LNCAP (cell line): ENCODE measurements around the gene SYNJ2.

Experiments used
- TF ChIP-seq, protein P1 (sequence below): fragments of 450-650 bp; IDR thresholded peaks from 2 replicates; pipeline ENCODE4 v1.5.1; 2017; ENCODE audit warnings: mild to moderate bottlenecking

The SYNJ2 gene

DNA sequence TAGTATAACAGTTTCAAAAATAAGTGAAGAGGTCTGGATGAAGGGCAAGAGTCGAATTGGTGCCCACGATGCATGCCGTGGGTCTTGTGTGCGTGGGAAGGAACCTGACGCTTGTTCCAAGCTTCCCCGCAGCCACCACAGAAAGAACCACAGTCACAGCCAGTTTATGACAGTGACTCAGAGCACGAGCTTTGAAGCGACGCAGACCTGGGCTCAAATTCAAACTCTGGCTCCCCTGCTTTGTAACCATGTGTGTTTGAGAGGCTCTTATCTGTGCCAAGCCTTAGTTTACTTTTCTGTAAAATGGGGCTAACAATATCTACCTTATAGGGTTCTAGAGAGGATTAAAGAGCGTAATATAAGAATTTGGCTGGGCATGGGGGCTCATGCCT lies 65.5 kb downstream of the SYNJ2 start:
- TF ChIP-seq, protein P1, sequence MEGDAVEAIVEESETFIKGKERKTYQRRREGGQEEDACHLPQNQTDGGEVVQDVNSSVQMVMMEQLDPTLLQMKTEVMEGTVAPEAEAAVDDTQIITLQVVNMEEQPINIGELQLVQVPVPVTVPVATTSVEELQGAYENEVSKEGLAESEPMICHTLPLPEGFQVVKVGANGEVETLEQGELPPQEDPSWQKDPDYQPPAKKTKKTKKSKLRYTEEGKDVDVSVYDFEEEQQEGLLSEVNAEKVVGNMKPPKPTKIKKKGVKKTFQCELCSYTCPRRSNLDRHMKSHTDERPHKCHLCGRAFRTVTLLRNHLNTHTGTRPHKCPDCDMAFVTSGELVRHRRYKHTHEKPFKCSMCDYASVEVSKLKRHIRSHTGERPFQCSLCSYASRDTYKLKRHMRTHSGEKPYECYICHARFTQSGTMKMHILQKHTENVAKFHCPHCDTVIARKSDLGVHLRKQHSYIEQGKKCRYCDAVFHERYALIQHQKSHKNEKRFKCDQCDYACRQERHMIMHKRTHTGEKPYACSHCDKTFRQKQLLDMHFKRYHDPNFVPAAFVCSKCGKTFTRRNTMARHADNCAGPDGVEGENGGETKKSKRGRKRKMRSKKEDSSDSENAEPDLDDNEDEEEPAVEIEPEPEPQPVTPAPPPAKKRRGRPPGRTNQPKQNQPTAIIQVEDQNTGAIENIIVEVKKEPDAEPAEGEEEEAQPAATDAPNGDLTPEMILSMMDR, result no peak

- TF ChIP-seq, protein P1, result no peak
Measured at GRCh38 chr6:158047563-158048323, 66.1 kb downstream of the SYNJ2 start.

DNA sequence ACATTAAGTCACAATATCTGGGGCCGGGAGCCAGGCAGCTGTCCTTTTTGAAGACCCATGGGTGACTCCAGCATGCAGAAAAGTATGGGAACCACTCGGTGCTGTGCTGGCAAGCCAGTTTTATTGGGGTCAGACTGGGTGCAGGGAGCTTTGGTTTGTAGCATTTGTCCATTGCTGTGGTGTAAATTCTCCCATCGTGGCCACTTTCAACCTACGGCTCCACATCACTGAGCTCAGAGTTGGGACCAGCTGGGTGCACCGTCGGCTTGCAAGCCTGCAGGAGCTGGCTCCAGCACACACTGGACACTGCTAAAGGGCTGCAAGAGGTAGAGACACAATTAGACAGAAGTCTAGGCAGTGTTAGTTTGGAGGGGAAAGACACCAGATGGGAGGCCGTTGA lies 66.9 kb downstream of the SYNJ2 start:
- TF ChIP-seq, protein P1, result no peak

GRCh38 chr6:158049055-158050028 lies 67.7 kb downstream of the SYNJ2 start:
- TF ChIP-seq, protein P1, result no peak

DNA sequence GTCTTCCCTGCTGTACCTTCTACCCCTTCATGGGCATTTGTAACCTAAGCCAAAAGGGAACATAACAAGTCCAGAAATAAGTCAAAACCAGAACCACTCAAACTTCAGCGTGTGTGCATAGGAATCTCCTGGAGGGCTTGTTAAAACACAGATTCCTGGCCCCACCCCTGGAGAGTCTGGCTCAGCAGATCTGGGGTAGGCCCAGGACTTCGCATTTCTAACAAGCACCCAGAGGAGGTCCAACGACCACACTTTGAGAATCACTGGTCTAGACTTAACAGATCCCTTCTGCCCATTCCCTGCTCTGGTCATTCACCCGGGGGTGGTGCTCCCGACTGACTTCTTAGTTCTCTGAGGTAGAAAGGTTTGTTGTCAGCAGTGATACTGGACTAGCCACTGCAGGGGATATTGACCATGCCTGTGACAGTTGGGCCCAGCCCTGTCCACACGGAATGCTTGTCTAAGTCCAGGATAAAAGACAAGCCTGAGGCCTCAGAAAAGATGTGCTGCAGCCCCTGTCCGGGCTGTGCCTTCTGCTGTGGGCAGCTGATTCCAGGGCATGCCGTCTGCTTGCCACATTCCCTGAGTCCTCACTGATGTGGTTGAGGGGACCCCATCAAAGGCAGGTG lies 68.6 kb downstream of the SYNJ2 start:
- TF ChIP-seq, protein P1, result no peak

- TF ChIP-seq, protein P1, result no peak
Measured at GRCh38 chr6:158050955-158051354, 69.3 kb downstream of the SYNJ2 start.

GRCh38 chr6:158051968-158052367 lies 70.3 kb downstream of the SYNJ2 start:
- TF ChIP-seq, protein P1, result no peak
